A673 (cell line): Measurements from ENCODE around the gene CLASP1.
"Not testable (repeated sequence)": the region's sequence is repeated elsewhere in the genome, so short reads cannot be mapped to it uniquely, and the experiment has no call there.

Source experiments
- EZH2 ChIP-seq: fragments of 200-600 bp; sonication (generic); IDR thresholded peaks from 2 replicates; pipeline ENCODE4 v1.6.1; 2017; ENCODE audit warnings: borderline replicate concordance, low read depth, mild to moderate bottlenecking, mixed read lengths, antibody characterized with exemption, low read length; ENCODE audit not compliant: poor library complexity, severe bottlenecking
- TF ChIP-seq, protein P1 (sequence below): fragments of 300-800, 200-600 bp; sonication (generic); conservative IDR thresholded peaks from 2 replicates; pipeline ENCODE4 v1.5.1; 2017; ENCODE audit warnings: low read depth, mild to moderate bottlenecking, antibody characterized with exemption, low read length, moderate library complexity, mixed read lengths

- TF ChIP-seq, protein P1, sequence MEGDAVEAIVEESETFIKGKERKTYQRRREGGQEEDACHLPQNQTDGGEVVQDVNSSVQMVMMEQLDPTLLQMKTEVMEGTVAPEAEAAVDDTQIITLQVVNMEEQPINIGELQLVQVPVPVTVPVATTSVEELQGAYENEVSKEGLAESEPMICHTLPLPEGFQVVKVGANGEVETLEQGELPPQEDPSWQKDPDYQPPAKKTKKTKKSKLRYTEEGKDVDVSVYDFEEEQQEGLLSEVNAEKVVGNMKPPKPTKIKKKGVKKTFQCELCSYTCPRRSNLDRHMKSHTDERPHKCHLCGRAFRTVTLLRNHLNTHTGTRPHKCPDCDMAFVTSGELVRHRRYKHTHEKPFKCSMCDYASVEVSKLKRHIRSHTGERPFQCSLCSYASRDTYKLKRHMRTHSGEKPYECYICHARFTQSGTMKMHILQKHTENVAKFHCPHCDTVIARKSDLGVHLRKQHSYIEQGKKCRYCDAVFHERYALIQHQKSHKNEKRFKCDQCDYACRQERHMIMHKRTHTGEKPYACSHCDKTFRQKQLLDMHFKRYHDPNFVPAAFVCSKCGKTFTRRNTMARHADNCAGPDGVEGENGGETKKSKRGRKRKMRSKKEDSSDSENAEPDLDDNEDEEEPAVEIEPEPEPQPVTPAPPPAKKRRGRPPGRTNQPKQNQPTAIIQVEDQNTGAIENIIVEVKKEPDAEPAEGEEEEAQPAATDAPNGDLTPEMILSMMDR, result not testable (repeated sequence)
- not testable (repeated sequence) for TF ChIP-seq EZH2
Measured at GRCh38 chr2:121563754-121564153, 85.5 kb downstream of the CLASP1 start.
